Measurements from ENCODE around the gene OSBPL8. TPM values are rescaled to one million over a fixed set of nuclear protein-coding genes. Genes with fewer than 3 reads are reported as not detected.

Gene OSBPL8
- total RNA-seq, 2 donors from 2014 or later = 65.5 to 78.9 TPM

- Histone ChIP-seq H3K9me3 (peaks cover 13% of the 10 kb centered on the region), H3K27me3 (replicated peaks; ENCODE audit: insufficient read depth) (no peaks in the 10 kb centered on the region), H3K4me3 (no peak overlapping the region), H3K4me1 (ENCODE audit: control insufficient read depth in 1 of 2, low read depth in 2 of 2) (no peaks in the 10 kb centered on the region), H3K27ac (no peak overlapping the region), H3K36me3 (peaks cover 4% of the 10 kb centered on the region)
- no peak for ATAC-seq (ENCODE audit: insufficient number of reproducible peaks, low FRiP score, low read depth)
- DNase-seq (ENCODE audit: low spot score) = no peak
- TF ChIP-seq CTCF (IDR thresholded peaks at IDR 0.05) = no peak
These were observed 68.3 kb downstream of the OSBPL8 start for GRCh38 chr12:76491292-76491691.

- Histone ChIP-seq H3K9me3 (peaks cover 13% of the 10 kb centered on the region), H3K4me3 (no peak overlapping the region), H3K27ac (no peak overlapping the region), H3K27me3 (replicated peaks; ENCODE audit: insufficient read depth) (no peaks in the 10 kb centered on the region), H3K36me3 (peaks cover 4% of the 10 kb centered on the region), H3K4me1 (ENCODE audit: control insufficient read depth in 1 of 2, low read depth in 2 of 2) (no peaks in the 10 kb centered on the region)
- no peak for DNase-seq (ENCODE audit: low spot score)
- TF ChIP-seq CTCF (IDR thresholded peaks at IDR 0.05) = no peak
- no peak for ATAC-seq (ENCODE audit: insufficient number of reproducible peaks, low FRiP score, low read depth)
These were observed 68.8 kb downstream of the OSBPL8 start for GRCh38 chr12:76490763-76491162.

- Histone ChIP-seq H3K4me1 (ENCODE audit: control insufficient read depth in 1 of 2, low read depth in 2 of 2) (no peaks in the 10 kb centered on the region), H3K27me3 (replicated peaks; ENCODE audit: insufficient read depth) (no peaks in the 10 kb centered on the region), H3K4me3 (no peak overlapping the region), H3K27ac (no peak overlapping the region), H3K9me3 (peaks cover 12% of the 10 kb centered on the region), H3K36me3 (peaks cover 4% of the 10 kb centered on the region)
- DNase-seq (ENCODE audit: low spot score) (no peak), ATAC-seq (ENCODE audit: insufficient number of reproducible peaks, low FRiP score, low read depth) (no peak)
- no peak for TF ChIP-seq CTCF (IDR thresholded peaks at IDR 0.05)
These were observed 69.8 kb downstream of the OSBPL8 start for GRCh38 chr12:76489737-76490136.

GRCh38 chr12:76486011-76486410 is 73.6 kb downstream of the OSBPL8 start:
- TF ChIP-seq CTCF (IDR thresholded peaks at IDR 0.05) = no peak
- peaks cover 9% of the 10 kb centered on the region for H3K36me3 ChIP-seq
- H3K27ac ChIP-seq = no peak overlapping the region
- no peak overlapping the region for H3K4me3 ChIP-seq
- no peaks in the 10 kb centered on the region for H3K9me3 ChIP-seq
- H3K27me3 ChIP-seq (replicated peaks; ENCODE audit: insufficient read depth) = no peaks in the 10 kb centered on the region
- no peaks in the 10 kb centered on the region for H3K4me1 ChIP-seq (ENCODE audit: control insufficient read depth in 1 of 2, low read depth in 2 of 2)
- no peak for ATAC-seq (ENCODE audit: insufficient number of reproducible peaks, low FRiP score, low read depth)
- no peak for DNase-seq (ENCODE audit: low spot score)

- peaks cover 5% of the 10 kb centered on the region for H3K36me3 ChIP-seq
- no peak overlapping the region for H3K27ac ChIP-seq
- H3K4me3 ChIP-seq = no peak overlapping the region
- H3K9me3 ChIP-seq = no peaks in the 10 kb centered on the region
- H3K4me1 ChIP-seq (ENCODE audit: control insufficient read depth in 1 of 2, low read depth in 2 of 2) = no peaks in the 10 kb centered on the region
- no peak for DNase-seq (ENCODE audit: low spot score)
- H3K27me3 ChIP-seq (replicated peaks; ENCODE audit: insufficient read depth) = no peaks in the 10 kb centered on the region
- no peak for TF ChIP-seq CTCF (IDR thresholded peaks at IDR 0.05)
- ATAC-seq (ENCODE audit: insufficient number of reproducible peaks, low FRiP score, low read depth) = no peak
These were observed 78.8 kb downstream of the OSBPL8 start for GRCh38 chr12:76480796-76481195.
